ENCODE results near the gene ALDOB. TPM values are rescaled to one million over a fixed set of nuclear protein-coding genes. Genes with fewer than 3 reads are reported as not detected.

ALDOB gene
- total RNA-seq, 1 experiment from 2014 or later = 1.2 TPM

GRCh38 chr9:101394687-101395086 lies 40.9 kb downstream of the ALDOB start:
- BruUV-seq (replicated peaks) = no TSS peak
- Histone ChIP-seq H4K20me1 (ENCODE audit: insufficient read depth) (peaks cover 16% of the 10 kb centered on the region; the same call in 1 of the 2 replicates), H3K27me3 (ENCODE audit: insufficient read depth, low read length) (no peaks in the 10 kb centered on the region), H3K79me2 (ENCODE audit: insufficient read depth, low read length) (peaks cover 90% of the 10 kb centered on the region), H3K36me3 (ENCODE audit: control insufficient read depth in 1 of 2, insufficient read depth in 2 of 2, low read length in 2 of 2) (peaks cover 8 to 26% of the 10 kb centered on the region in 2 experiments; a peak in 3 of 4 replicates), H3K9ac (ENCODE audit: low read length) (no peak overlapping the region), H3K9me2 (ENCODE audit: insufficient read depth) (no peaks in the 10 kb centered on the region), H3K4me3 (replicated peaks in 1 of 2; ENCODE audit: low read depth in 1 of 2, low read length in 2 of 2) (no peak overlapping the region), H3K27ac (ENCODE audit: low read depth, low read length) (no peak overlapping the region), H2AFZ (ENCODE audit: low read depth, low read length, poor library complexity, severe bottlenecking) (no peak overlapping the region), H3K4me2 (ENCODE audit: low read length) (no peak overlapping the region), H3K4me1 (ENCODE audit: control insufficient read depth in 1 of 2, insufficient read depth in 2 of 2, low read length in 2 of 2) (peaks cover under 1 to 8% of the 10 kb centered on the region in 2 experiments; a peak in 3 of 4 replicates), H3K9me3 (ENCODE audit: control insufficient read depth in 1 of 2, insufficient read depth in 1 of 2, low read depth in 1 of 2, low read length in 2 of 2) (no peaks in the 10 kb centered on the region)
- intact Hi-C loops (cut with micrococcal nuclease) = loop anchor here (5.0 kb wide), 2 partner anchors 138 to 792 kb away; partner anchors contain the start of gene RNF20
- TF ChIP-seq POLR2A (IDR thresholded peaks at IDR 0.05; ENCODE audit: borderline replicate concordance, extremely low read depth, insufficient read depth, insufficient read length) (no peak), POLR2AphosphoS5 (IDR thresholded peaks at IDR 0.05; ENCODE audit: low read depth, low read length) (no peak), RAD21 (IDR thresholded peaks at IDR 0.05; ENCODE audit: low read depth) (no peak), EGR1 (IDR thresholded peaks at IDR 0.05; ENCODE audit: low read depth) (no peak), YY1 (IDR thresholded peaks at IDR 0.05; ENCODE audit: extremely low read depth, insufficient replicate concordance, low read depth, low read length) (no peak), MAX (IDR thresholded peaks at IDR 0.05) (no peak)
- DNase-seq (ENCODE audit: low read depth, low spot score) = no peak
- CTCF ChIA-PET = no interaction called here
- RAD21 ChIA-PET (ENCODE audit: low non-redundant PET in 1 of 2, low total read pairs in 2 of 2, uncharacterized antibody in 2 of 2, unreplicated experiment in 2 of 2) = no interaction called here
- POLR2A ChIA-PET = no interaction called here
- ATAC-seq = no peak

- Histone ChIP-seq H3K9ac (ENCODE audit: low read length) (no peak overlapping the region), H3K4me2 (ENCODE audit: low read length) (no peak overlapping the region), H3K27me3 (ENCODE audit: insufficient read depth, low read length) (no peaks in the 10 kb centered on the region), H3K9me2 (ENCODE audit: insufficient read depth) (no peaks in the 10 kb centered on the region), H4K20me1 (ENCODE audit: insufficient read depth) (peaks cover 16% of the 10 kb centered on the region; the same call in 1 of the 2 replicates), H3K36me3 (ENCODE audit: control insufficient read depth in 1 of 2, insufficient read depth in 2 of 2, low read length in 2 of 2) (peaks cover 12 to 33% of the 10 kb centered on the region in 2 experiments; a peak in 3 of 4 replicates), H2AFZ (ENCODE audit: low read depth, low read length, poor library complexity, severe bottlenecking) (no peak overlapping the region), H3K79me2 (ENCODE audit: insufficient read depth, low read length) (peaks cover 79% of the 10 kb centered on the region), H3K9me3 (ENCODE audit: control insufficient read depth in 1 of 2, insufficient read depth in 1 of 2, low read depth in 1 of 2, low read length in 2 of 2) (no peaks in the 10 kb centered on the region), H3K4me3 (replicated peaks in 1 of 2; ENCODE audit: low read depth in 1 of 2, low read length in 2 of 2) (no peak overlapping the region), H3K4me1 (ENCODE audit: control insufficient read depth in 1 of 2, insufficient read depth in 2 of 2, low read length in 2 of 2) (peaks cover 0 to 3% of the 10 kb centered on the region in 2 experiments; a peak in 2 of 4 replicates), H3K27ac (ENCODE audit: low read depth, low read length) (no peak overlapping the region)
- no peak for DNase-seq (ENCODE audit: low read depth, low spot score)
- ChIA-PET POLR2A (no interaction called here), RAD21 (ENCODE audit: low non-redundant PET in 1 of 2, low total read pairs in 2 of 2, uncharacterized antibody in 2 of 2, unreplicated experiment in 2 of 2) (no interaction called here), CTCF (no interaction called here)
- TF ChIP-seq EZH2phosphoT487 (IDR thresholded peaks at IDR 0.05; ENCODE audit: borderline replicate concordance) = no peak
- intact Hi-C loops (cut with micrococcal nuclease) = no loop called here
- no TSS peak for BruUV-seq (replicated peaks)
- no peak for ATAC-seq
Observed at GRCh38 chr9:101393135-101393534, 42.4 kb downstream of the ALDOB start.
